NCI-H2081 treated with DMSO at 0.1 percent for 48 hours (cell line): Measurements from ENCODE around the gene GPHN.

Experiments used
- DNase-seq: peaks from one replicate; lab custom pipeline; 2025; lab: John Stamatoyannopoulos, UW

GPHN gene

GRCh38 chr14:67167420-67168109 is 659.6 kb downstream of the GPHN start:
- no peak for DNase-seq

- no peak for DNase-seq
Observed at GRCh38 chr14:67168110-67168441, 660.1 kb downstream of the GPHN start.

GRCh38 chr14:67170660-67171059 is 662.7 kb downstream of the GPHN start:
- no peak for DNase-seq

GRCh38 chr14:67172056-67172455 is 664.1 kb downstream of the GPHN start:
- DNase-seq, result no peak

GRCh38 chr14:67172520-67172919 is 664.6 kb downstream of the GPHN start:
- DNase-seq, result no peak

GRCh38 chr14:67173719-67174118 is 665.8 kb downstream of the GPHN start:
- DNase-seq, result no peak

- no peak for DNase-seq
Observed at GRCh38 chr14:67186172-67186768, 678.3 kb downstream of the GPHN start.

- DNase-seq, result no peak
Observed at GRCh38 chr14:67186789-67187584, 679.0 kb downstream of the GPHN start.

GRCh38 chr14:67187826-67188225 is 679.9 kb downstream of the GPHN start:
- no peak for DNase-seq

GRCh38 chr14:67188326-67188725 is 680.4 kb downstream of the GPHN start:
- DNase-seq, result no peak

GRCh38 chr14:67191768-67192290 is 683.9 kb downstream of the GPHN start:
- no peak for DNase-seq

- no peak for DNase-seq
Observed at GRCh38 chr14:67192366-67192765, 684.4 kb downstream of the GPHN start.

GRCh38 chr14:67195279-67195678 is 687.3 kb downstream of the GPHN start:
- DNase-seq, result no peak

- DNase-seq, result no peak
Observed at GRCh38 chr14:67199016-67199415, 691.1 kb downstream of the GPHN start.

GRCh38 chr14:67207810-67208209 is 699.9 kb downstream of the GPHN start:
- DNase-seq, result no peak

- DNase-seq, result no peak
Observed at GRCh38 chr14:67218126-67218525, 710.2 kb downstream of the GPHN start.

GRCh38 chr14:67221248-67221981 is 713.5 kb downstream of the GPHN start:
- DNase-seq, result no peak

GRCh38 chr14:67221982-67222328 is 714.0 kb downstream of the GPHN start:
- DNase-seq, result no peak

GRCh38 chr14:67225523-67225922 is 717.6 kb downstream of the GPHN start:
- no peak for DNase-seq

GRCh38 chr14:67228325-67228984 is 720.5 kb downstream of the GPHN start:
- no peak for DNase-seq
